Spleen (tissue), 7 donors: ENCODE measurements around the gene BUB3.

ENCODE experiments used
- CTCF ChIP-seq, 11 experiments: fragments of 200-600 bp in 7 of 11; fragments of 450-650 bp in 4 of 11; sonication (generic) in 4 of 11; IDR thresholded peaks in 8 of 11; conservative IDR thresholded peaks in 3 of 11; 1 replicate in 7 of 11; 2 replicates in 4 of 11; pipeline versions ENCODE4 v1.4.0 to v1.8.0; 2016 to 2021; ENCODE audit warnings: antibody characterized with exemption in 11 of 11, inconsistent platforms in 4 of 11, mild to moderate bottlenecking in 1 of 11
- POLR2A ChIP-seq, 3 donors: fragments of 450-650 bp; IDR thresholded peaks; one replicate each; pipeline ENCODE4 v1.5.1; 2017; ENCODE audit warnings: antibody characterized with exemption in 3 of 3, mild to moderate bottlenecking in 1 of 3
- POLR2AphosphoS5 ChIP-seq, 3 donors: sonication (generic); formaldehyde crosslinking; IDR thresholded peaks; one replicate each; pipeline ENCODE4 v1.5.1; 2017; ENCODE audit warnings: antibody characterized with exemption in 3 of 3
- donor health status: DM: no; HTN: no; CAD: no; lungs with moderate emphysema.
- donor health status: DM: no; HTN: no; CAD: no.
- donor health status: DM: no; HTN: no; CAD: no.

GRCh38 chr10:123133541-123134342, 20.5 kb upstream of the BUB3 start:
- TF ChIP-seq CTCF (IDR thresholded peaks at IDR 0.05 in 8 of 11, conservative IDR thresholded peaks at IDR 0.05 in 3 of 11) = no peak
- TF ChIP-seq POLR2A (IDR thresholded peaks at IDR 0.05) = no peak
- no peak for TF ChIP-seq POLR2AphosphoS5 (IDR thresholded peaks at IDR 0.05)
